Subcutaneous adipose tissue (tissue), 4 donors: Measurements from ENCODE around the gene FOXF1. TPM values are rescaled to one million over a fixed set of nuclear protein-coding genes. Genes with fewer than 3 reads are reported as not detected.

Experiments used
- total RNA-seq, 4 donors: library from RNA; depleted of rRNA; stranded (reverse); fragments of >200 nt; gene quantifications; one replicate each; pipeline ENCODE4 v1.1.0, GENCODE V29; 2016
- TF ChIP-seq, protein P1 (sequence below): fragments of 450-650 bp; IDR thresholded peaks from one replicate; pipeline ENCODE4 v1.5.1; 2016; ENCODE audit warnings: low read depth, mild to moderate bottlenecking, control low read depth, antibody characterized with exemption, moderate library complexity

The FOXF1 gene
- total RNA-seq, 4 donors from 2014 or later, result 0.44 to 0.98 TPM; not detected in 2

DNA sequence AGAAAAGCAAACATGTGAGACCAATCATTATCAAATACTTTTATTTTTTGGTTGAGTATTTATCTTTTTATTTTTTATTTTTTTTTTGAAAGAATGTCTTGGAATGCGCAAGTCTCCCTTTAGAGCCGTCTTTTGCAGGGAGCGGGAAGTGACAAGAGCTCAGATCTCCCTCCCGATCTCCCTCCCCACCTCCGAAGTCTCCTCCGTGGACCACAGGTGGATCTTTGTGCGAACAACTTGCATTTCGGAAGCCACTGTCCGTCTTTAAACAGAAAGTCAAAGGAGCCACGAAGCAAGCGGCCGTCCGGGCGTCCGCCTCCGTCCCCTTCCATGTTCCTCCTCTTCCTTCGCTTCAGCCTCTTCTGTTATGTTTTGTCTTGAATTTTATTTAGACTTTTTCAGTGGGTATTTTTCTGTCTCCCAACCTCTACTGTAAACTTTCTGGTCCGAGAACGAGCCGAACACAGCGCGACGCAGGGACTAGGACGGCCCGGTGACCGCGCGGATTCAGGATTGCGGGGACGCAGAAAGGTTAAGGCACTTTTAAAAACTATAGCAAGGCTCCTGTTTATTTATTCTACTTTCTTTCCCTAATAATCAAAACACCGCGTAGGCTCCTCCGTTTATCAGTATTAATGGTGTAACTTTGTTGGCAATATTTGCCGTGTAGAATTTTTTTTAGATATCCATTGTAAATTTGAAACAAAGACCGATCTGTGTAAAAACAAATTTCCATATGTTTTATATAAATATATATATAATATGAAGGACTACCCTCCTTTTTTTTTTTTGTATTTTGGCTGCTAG, 3.3 kb downstream of the FOXF1 start:
- TF ChIP-seq, protein P1, sequence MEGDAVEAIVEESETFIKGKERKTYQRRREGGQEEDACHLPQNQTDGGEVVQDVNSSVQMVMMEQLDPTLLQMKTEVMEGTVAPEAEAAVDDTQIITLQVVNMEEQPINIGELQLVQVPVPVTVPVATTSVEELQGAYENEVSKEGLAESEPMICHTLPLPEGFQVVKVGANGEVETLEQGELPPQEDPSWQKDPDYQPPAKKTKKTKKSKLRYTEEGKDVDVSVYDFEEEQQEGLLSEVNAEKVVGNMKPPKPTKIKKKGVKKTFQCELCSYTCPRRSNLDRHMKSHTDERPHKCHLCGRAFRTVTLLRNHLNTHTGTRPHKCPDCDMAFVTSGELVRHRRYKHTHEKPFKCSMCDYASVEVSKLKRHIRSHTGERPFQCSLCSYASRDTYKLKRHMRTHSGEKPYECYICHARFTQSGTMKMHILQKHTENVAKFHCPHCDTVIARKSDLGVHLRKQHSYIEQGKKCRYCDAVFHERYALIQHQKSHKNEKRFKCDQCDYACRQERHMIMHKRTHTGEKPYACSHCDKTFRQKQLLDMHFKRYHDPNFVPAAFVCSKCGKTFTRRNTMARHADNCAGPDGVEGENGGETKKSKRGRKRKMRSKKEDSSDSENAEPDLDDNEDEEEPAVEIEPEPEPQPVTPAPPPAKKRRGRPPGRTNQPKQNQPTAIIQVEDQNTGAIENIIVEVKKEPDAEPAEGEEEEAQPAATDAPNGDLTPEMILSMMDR, result no peak

DNA sequence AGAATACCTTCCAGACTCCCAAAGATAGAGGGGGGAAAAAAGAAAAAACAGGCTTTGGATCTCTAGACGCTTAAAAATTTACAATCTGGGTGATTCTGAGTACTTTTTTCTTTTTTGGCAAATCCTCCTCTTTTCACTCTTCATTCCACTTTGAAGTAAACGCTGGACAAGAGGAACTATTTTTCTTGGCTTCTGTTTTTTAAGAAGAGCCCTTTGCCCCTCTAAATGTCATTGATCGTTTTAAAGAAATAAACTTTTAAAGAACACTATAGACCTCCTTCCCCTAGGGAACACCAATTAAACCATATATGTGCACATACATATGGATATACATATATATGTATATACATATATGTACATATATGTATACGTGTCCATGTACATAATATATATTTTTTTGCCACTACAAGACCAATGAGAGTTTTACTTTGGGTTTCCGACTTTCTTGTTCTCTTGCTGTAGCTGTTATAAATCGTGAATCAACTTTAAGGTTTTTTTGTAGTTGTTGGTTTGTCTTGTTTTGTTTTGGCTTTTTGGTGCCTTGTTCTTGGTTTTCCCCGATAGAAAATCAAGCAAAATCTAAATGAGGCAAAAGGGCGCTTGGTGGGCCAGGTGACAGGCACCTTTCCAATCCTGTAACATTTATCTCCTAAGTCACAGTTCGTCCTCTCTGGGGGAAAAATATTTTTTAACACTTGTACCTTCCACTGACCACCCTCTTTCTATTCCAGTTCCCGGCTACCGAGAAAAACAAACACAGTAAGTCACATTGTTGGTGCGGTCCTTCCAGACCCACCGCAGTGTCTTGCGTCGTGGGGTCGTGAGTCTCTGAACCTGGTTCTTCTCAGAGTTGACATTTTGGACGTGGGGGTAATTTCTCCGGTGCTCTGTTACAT, 4.4 kb downstream of the FOXF1 start:
- TF ChIP-seq, protein P1, result no peak

DNA sequence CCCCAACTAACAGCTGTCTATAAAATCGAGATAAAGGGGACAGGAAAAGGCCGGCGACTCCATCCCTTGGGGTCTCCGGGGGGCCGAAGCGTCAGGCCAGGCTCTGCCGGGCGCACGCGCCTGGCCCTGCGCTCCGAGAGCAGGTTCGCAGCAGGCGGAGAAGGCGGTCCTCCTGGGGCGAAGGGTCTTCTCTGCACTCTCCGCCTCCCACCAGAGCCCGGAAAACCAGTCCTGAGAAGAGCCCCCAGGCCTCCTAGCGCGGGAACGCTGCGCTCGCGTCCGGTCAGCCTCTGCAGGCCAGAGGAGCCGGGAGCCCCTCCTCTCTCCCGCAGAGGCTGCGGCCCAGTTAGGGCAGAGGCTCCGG, 5.1 kb downstream of the FOXF1 start:
- TF ChIP-seq, protein P1, result no peak

DNA sequence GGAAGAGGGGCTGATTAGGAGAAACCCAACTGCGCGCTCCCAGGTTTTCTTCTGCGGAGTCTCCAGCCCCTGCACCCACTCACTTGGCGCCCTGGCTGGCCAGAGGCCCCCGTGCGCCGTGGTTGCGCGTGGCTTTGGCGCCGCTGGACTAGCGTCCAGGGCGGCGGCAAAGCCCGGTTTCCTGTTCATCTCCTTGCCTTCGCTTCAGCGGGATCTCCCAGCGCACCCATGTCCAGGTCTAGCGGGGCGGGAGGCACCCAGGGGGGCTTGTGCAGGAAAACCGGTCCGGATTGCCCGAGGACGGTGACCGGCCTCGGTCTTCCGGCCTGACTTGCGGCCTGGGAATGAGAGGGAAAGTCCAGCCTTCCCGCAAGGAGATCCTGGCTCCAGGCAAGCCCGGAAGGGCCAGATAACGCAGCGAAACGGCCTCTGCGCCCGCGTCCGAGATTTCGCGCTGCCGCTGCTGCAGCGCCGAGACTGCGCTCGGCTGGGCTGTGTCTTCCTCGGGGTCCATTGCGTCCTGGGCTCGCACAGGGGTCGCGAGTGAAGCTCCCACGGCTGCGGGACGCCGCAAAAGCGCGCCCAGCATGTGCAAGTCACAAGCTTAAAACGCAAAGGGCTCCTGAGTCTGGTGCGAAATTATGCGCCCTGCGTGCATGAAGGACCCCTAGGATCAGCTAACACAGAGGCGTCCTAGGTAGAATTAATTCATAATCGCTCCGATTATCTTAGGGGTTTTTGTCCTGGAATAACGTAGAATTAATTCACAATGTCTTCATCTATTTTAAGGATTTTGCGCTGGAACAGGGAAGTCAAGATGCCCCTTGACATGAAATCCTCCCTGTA, 5.7 kb downstream of the FOXF1 start:
- TF ChIP-seq, protein P1, result no peak

DNA sequence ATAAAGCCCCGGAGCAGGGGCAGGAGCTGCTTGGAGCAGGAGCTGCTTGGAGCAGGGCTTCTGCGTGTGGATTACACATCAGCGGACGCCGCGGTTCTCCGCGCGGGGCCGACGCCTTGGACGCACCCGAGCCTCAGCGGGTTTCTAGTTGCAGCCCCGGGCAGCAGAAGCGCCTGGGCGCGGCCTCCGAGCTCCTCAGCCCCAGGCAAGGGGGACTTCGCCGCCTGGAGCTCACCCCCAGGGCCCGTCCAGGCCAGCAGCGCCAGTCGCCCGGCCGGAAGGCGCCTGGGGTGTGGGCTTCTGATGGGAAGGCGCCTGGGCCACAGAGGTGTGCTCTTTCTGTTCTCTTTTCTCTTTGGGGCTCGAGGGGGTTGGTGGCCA, 6.3 kb downstream of the FOXF1 start:
- TF ChIP-seq, protein P1, result no peak

DNA sequence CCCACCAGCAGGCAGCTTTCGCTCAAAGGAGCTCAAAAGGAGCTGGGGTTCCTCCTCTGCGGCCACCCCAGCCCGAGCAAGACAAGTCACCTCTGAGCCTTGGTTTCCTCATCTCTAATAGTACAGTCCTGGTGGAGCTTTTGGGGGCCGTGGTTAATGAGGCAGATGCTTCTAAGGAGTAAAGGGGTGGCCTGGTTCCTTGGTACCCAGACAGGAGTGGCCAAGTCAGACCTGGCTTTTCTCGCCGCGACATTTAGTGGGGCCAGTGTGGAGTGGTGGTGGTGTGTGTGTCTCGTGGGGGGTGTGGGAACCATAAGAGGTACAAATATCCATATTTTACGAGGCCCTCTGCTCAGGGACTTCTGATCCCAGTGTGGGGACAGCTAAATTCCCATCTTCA, 6.7 kb downstream of the FOXF1 start:
- TF ChIP-seq, protein P1, result no peak
